HG02678 (cell line): ENCODE results near the gene RSKR.
"Not testable (repeated sequence)": the region's sequence is repeated elsewhere in the genome, so short reads cannot be mapped to it uniquely, and the experiment has no call there.

ENCODE experiments used
- ATAC-seq: cut with Tn5 transposase; IDR thresholded peaks from one replicate; pipeline ENCODE4 v1.9.1; 2021; ENCODE audit warnings: mild to moderate bottlenecking, moderate library complexity; ENCODE audit not compliant: unreplicated experiment

The RSKR gene

GRCh38 chr17:28613931-28614381 is at the start of gene RSKR:
TSS of gene RSKR (minus strand) at chr17:28614185. CDS start at chr17:28614161, 24 bp downstream.
- ATAC-seq: no peak

GRCh38 chr17:28663723-28664122 is 49.7 kb upstream of the RSKR start:
- no peak for ATAC-seq

- no peak for ATAC-seq
Measured at GRCh38 chr17:28662527-28662829, 48.5 kb upstream of the RSKR start.

- ATAC-seq: peak; percentile 90
Measured at GRCh38 chr17:28661635-28662526, 47.9 kb upstream of the RSKR start, which contains the start of the genes SDF2 and SUPT6H. TSS of gene SDF2 (minus strand) at chr17:28661906. CDS start at chr17:28661876, 30 bp downstream. TSS of gene SUPT6H (plus strand) at chr17:28662205. CDS start at chr17:28673402, 11,197 bp downstream.

GRCh38 chr17:28659497-28659881 is 45.5 kb upstream of the RSKR start:
- not testable (repeated sequence) for ATAC-seq

- not testable (repeated sequence) for ATAC-seq
Measured at GRCh38 chr17:28658766-28659496, 44.9 kb upstream of the RSKR start.

GRCh38 chr17:28658342-28658741 is 44.4 kb upstream of the RSKR start:
- ATAC-seq: not testable (repeated sequence)

- no peak for ATAC-seq
Measured at GRCh38 chr17:28657756-28658155, 43.8 kb upstream of the RSKR start.

GRCh38 chr17:28655160-28655559 is 41.2 kb upstream of the RSKR start:
- no peak for ATAC-seq

GRCh38 chr17:28648698-28649097 is 34.7 kb upstream of the RSKR start:
- ATAC-seq: no peak

GRCh38 chr17:28646039-28646754 is 32.2 kb upstream of the RSKR start:
- no peak for ATAC-seq

GRCh38 chr17:28645576-28645939 is 31.6 kb upstream of the RSKR start:
- no peak for ATAC-seq

GRCh38 chr17:28644787-28645575 is 31.0 kb upstream of the RSKR start, which contains the start of gene BLTP2:
TSS of gene BLTP2 (minus strand) at chr17:28645158. CDS start at chr17:28645056, 102 bp downstream.
- ATAC-seq: peak; percentile 93

- ATAC-seq: peak; percentile 7
Measured at GRCh38 chr17:28643983-28644786, 30.2 kb upstream of the RSKR start.

- no peak for ATAC-seq
Measured at GRCh38 chr17:28641579-28641978, 27.6 kb upstream of the RSKR start.

- ATAC-seq: no peak
Measured at GRCh38 chr17:28635506-28635905, 21.5 kb upstream of the RSKR start.

- ATAC-seq: no peak
Measured at GRCh38 chr17:28634206-28634865, 20.4 kb upstream of the RSKR start.

GRCh38 chr17:28626818-28627217 is 12.8 kb upstream of the RSKR start:
- no peak for ATAC-seq

GRCh38 chr17:28624148-28624547 is 10.2 kb upstream of the RSKR start:
- ATAC-seq: no peak
